Inflammatory macrophage (primary cell): ENCODE results near the gene KIAA1671.
"Not testable (repeated sequence)": the region's sequence is repeated elsewhere in the genome, so short reads cannot be mapped to it uniquely, and the experiment has no call there.

Source experiments
- DNase-seq, 2 donors: peaks; one replicate each; pipeline ENCODE4 v3.0.0-alpha.2; 2020 to 2022

Gene KIAA1671

GRCh38 chr22:25176799-25177198 lies 224.3 kb downstream of the KIAA1671 start:
- no peak for DNase-seq

- DNase-seq: no peak
These were observed 224.7 kb downstream of the KIAA1671 start for GRCh38 chr22:25177226-25177625.

GRCh38 chr22:25177895-25178294 lies 225.4 kb downstream of the KIAA1671 start:
- DNase-seq: peak in 1 of 2 donors; percentile 4

- not testable (repeated sequence) for DNase-seq
These were observed 225.8 kb downstream of the KIAA1671 start for GRCh38 chr22:25178348-25178747.

GRCh38 chr22:25178869-25179631 lies 226.5 kb downstream of the KIAA1671 start:
- DNase-seq: not testable (repeated sequence)

GRCh38 chr22:25182131-25183110 lies 229.9 kb downstream of the KIAA1671 start:
- DNase-seq: peak; percentile 38 to 57

GRCh38 chr22:25183949-25184619 lies 231.6 kb downstream of the KIAA1671 start:
- DNase-seq: no peak

GRCh38 chr22:25186140-25186539 lies 233.6 kb downstream of the KIAA1671 start:
- no peak for DNase-seq

GRCh38 chr22:25187469-25187868 lies 235.0 kb downstream of the KIAA1671 start:
- no peak for DNase-seq

- no peak for DNase-seq
These were observed 239.9 kb downstream of the KIAA1671 start for GRCh38 chr22:25192406-25192805.

GRCh38 chr22:25193130-25193529 lies 240.6 kb downstream of the KIAA1671 start:
- no peak for DNase-seq

GRCh38 chr22:25193548-25193947 lies 241.0 kb downstream of the KIAA1671 start:
- no peak for DNase-seq

- no peak for DNase-seq
These were observed 243.8 kb downstream of the KIAA1671 start for GRCh38 chr22:25196326-25196725.

- no peak for DNase-seq
These were observed 244.8 kb downstream of the KIAA1671 start for GRCh38 chr22:25197340-25197739.

GRCh38 chr22:25199731-25200520 lies 247.4 kb downstream of the KIAA1671 start, which contains the start of gene CRYBB3:
Gene CRYBB3, plus strand, starts transcription at chr22:25199858. Its CDS starts 1,539 bp downstream, at chr22:25201397.
- DNase-seq: no peak

- DNase-seq: no peak
These were observed 248.5 kb downstream of the KIAA1671 start for GRCh38 chr22:25200967-25201366.

GRCh38 chr22:25201557-25202273 lies 249.2 kb downstream of the KIAA1671 start:
- DNase-seq: no peak

GRCh38 chr22:25202290-25202921 lies 249.9 kb downstream of the KIAA1671 start:
- peak; percentile 55 to 61 for DNase-seq

GRCh38 chr22:25203082-25203481 lies 250.6 kb downstream of the KIAA1671 start:
- no peak for DNase-seq

- DNase-seq: not testable (repeated sequence)
These were observed 252.0 kb downstream of the KIAA1671 start for GRCh38 chr22:25204547-25204946.

- DNase-seq: no peak
These were observed 253.3 kb downstream of the KIAA1671 start for GRCh38 chr22:25205847-25206246.
